NCI-H748 treated with DMSO at 0.1 percent for 48 hours (cell line): ENCODE measurements around the gene CYGB.
A peak's percentile ranks its signal among the peaks of the same experiment; 100 is the strongest.

Experiments
- DNase-seq: peaks from one replicate; lab custom pipeline; 2025; lab: John Stamatoyannopoulos, UW

CYGB gene

DNA sequence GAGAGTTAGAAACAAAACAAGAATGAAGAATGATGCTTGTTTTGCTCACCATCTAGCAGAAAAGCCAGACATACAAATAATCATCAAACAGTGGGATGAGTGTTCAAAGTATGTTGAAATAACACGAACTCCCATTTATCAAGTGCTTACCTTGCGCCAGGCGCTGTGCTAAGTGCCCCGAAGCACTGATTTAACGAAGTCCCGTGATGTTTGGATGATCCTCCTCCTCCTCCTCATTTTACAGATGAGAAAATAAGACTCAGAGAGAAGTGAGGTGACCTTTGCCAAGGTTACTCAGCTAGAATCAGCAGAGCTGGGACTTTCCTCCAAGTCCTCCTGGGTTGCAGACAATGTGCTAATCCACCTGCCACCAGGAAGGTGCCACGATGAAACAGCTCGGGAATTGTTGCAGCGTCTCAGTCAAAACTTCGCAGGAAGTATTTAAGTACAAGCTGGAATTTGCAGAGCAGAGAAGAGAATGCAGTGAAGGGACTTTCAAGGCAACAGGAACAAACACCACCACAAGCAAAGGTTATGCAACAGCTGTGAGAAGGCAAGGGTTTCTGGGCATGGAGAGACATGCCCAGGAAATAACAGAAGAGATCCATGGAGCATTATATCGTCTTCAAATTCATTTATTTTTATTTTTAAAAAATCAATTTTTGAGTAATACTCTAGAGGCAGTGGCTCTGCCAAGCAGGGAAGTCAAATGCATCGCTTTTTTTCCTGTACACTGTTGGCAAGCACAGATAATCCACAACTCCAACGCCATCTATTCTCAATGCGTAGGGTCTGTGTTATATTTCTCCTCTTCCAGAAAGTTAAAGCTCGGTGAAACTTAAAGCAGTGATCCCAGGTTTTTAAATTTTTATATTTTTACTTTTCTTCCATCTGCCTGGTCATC, 13.5 kb upstream of the CYGB start:
- no peak for DNase-seq

DNA sequence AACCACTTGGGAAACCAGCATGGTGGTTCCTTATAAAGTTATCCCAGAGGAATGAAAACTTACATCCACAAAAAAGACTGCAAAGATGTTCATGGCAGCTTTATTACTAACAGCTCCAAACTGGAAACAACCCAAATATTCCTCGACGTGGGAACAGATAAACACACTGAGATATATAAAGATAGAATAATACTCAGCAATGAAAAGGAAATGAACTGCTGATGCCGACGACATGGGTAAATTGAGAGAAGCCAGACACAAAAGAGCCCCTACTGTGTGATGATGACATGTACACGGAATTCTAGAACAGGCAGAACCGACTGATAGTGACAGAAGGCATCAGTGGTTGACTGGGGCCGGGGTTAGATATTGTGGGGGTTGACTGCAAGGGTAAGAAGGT, 12.0 kb upstream of the CYGB start:
- DNase-seq = no peak

DNA sequence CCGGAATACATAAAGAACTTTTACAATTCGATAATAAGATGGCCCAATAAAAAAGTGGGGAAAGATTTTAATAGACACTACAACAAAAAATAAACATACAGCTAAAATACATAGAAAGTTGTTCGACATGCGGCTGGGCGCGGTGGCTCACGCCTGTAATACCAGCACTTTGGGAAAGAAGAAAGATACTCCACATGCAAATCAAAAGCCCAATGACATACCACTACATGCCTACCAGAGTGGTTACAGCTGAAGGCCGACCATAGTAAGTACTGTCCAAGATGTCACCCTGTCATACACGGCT, 11.7 kb upstream of the CYGB start:
- DNase-seq = no peak

DNA sequence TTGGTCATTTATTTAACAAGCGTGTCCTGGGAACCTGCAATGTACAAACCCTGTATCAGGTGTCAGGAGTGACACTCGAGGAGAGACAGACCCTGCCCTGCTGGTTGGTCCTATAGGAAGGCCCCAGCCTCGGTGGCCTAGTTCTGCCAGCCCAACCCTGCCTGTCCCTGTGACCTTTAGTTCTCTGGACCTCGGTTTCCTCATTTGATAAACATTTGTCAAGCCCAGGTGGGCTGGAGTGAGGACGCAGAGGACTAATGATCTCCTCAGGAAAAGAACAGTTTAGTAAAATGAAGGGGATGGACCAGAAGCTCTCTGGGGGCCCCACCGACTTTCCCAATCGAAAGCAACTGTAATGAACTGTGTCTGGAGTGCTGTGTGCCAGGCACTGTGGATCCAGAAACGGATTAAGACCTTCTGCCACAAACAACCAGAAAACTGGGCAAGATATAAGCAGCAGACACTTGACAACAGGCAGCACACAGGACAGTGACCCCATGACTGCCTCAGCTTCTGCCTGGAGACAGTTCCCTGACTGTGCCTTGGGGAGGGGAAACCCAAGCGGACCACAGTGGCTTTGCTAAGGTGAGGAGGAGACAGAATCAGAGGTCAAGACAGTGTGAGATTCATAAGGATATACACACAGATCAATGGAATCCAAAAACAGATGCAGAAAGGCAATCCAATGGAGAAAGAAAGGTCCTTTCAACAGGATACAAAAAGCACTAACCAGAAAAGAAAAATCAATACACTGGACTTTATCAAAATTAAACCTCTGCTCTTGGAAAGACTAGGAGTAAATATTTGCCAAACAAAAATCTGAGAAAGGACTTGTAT, 11.1 kb upstream of the CYGB start:
- DNase-seq = no peak

DNA sequence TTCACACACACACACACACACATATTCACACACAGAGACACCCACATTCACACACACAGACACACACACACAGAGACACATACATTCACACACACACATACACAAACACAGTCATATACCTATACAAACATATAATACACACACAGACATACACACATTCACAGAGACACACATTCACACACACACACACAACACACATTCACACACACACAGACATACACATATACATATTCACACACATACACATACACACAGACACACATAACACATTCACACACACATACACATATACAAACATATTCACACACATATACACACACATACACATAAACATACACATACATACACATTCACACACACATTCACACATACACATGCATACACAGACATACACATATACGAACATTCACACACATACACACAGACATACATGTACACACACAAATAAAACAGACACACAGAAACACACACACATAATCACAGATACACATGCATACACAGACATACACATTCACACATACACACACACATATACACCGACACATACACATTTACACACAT, 10.2 kb upstream of the CYGB start:
- DNase-seq = no peak

DNA sequence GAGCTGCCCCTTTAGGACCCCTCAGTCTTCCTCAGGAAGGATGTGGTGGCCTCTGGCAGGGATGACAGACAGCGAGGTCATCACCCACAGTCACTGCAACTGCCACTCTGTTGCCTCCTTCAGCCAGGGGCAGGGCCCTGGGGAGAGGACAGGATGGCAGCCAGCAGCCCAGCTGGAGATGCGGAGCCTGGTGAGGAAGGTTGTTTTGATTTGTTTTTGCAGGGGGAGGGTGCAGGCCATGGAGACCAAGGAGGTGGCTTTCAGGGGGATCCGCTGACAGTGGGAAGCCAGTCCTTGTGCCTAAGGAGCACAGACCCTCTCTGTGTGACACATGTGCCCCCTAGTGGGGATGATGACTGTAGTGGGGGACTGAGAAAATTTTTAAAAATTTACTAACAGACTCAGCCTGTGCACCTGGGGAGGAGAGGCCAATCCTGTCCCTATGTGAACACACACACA, 9.7 kb upstream of the CYGB start:
- DNase-seq = peak; percentile 8

DNA sequence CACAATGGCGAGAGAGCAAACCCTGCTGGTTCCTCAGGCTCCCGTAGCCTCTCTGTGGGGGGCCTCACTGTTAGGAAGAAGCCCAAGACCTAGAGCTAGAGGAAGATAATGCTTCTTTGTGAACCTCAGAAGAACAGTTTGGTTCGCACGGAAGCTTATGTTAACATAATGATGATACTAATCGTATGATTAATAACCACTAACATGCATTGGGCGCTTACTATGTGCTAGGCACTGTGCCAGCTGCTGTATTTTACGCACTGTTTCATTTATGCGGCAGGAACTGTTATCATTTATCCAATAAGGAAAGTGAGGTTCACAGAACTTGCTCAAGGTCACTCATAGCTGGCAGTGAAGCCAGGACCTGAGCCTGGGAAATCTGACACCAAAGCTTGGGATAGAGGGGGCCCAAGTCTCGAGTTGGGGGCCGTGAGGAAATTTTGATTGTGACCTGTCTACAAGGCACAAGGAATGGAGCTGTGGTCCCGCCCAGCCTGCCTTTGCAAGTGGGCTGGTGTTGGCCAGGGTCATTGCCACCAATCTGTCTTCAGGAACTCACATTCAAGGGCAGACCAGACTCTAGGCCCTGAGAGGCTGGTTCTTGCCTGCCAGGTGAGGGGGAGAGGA, 9.2 kb upstream of the CYGB start:
- DNase-seq = no peak

DNA sequence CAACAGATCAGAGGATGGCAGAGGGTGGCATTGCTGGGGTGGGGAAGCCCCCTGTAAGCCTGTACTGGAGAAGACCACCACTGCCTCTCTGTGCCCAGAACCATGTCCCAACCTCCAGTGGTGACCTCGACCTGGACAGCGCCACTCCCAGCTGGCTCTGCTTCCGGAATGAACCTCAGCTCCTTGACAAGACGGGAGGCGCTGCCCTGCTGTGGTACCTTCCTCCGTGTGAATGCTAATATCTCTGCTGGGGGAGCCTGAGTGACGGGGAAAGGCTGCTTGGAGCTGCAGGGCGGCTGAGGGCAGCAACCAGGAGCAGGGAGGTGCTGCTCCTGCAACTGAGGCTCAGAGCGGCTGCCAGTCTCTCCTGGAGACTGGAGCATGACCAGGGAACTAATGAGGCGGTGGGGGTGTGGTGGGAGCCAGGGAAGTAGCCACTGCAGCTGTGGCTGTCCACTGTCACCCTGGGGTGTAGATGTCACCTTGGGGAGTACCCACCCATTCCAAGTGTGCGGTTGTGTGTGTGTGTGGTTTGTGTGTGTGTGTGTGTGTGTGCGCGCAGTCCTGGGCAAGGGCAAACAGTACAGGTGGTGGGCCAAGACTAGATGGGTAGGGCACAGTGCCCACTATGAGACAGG, 8.5 kb upstream of the CYGB start:
- DNase-seq = no peak

DNA sequence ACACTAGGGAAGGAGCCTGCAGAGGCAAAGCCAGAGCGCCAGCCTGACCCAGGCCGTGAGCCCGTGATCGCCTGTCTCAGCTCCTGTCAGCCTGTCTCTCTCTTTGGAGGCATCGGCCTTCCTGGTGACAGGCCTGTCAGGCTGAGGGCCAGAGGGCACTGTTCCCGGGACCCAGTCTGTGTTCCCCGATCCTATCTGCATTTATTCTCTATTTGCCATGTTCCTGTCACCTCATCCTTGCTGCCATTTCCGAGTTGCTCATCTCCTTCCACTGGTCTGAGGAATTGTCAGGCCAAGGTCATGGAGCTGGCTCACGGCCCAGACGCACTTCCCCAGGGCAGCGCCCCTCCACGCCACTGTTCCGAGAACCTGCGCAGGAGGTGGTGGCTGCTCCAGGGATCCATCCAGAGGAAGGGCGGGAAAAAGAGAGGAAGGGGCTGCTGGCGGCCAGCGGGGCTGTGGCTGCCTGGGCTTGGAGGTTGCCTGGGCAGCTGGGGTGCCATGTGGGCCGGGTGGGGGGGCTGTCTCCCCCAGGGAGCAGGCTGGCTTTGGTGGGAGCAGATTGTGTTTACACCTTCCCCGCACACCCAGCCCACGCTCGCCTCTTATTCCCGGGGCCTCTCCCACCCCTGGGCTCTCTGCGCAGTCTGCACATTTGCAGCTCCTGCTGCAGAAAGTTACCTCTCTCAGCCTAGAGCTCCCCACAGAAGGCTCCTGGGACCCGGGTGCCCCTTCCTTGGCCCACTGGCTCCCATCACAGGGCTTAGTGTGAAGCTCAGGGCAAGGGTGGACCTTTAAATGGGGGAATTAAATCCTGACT, 7.2 kb upstream of the CYGB start:
- DNase-seq = no peak

DNA sequence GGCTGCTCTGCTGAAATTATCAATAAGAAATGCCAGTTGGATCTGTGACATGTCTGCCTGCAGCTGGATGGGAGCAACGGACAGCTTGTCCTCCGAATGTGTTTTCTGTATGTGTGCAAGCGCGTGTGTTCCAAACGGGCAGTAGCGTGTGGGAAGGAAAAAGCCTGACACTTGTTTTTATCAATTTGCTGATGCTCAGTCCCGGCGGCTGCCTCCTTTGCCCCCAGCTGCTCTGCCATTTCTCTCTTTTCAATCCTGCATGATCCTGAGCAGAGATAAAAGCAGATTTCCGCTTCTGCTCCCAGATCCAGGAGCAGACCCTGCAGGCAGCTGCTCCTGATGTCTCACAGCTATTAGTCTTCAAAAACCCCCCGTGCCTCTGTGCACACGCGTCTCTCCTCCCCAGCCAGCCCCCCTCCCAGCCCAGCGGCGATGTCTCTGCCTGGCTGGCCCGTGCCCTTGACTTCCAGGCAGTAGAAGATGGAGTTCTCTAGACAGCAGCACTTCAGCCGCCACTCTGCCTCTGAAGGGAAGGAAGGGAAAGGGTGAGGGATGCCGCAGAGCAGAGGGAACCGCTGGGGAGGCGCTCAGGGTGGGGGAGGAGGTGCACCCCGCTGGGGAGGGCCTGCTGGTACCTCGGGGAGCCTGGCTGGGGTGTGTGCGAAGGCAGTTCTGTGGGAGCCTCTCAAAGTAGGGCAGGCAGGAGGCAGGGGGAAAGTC, 6.5 kb upstream of the CYGB start:
- no peak for DNase-seq

DNA sequence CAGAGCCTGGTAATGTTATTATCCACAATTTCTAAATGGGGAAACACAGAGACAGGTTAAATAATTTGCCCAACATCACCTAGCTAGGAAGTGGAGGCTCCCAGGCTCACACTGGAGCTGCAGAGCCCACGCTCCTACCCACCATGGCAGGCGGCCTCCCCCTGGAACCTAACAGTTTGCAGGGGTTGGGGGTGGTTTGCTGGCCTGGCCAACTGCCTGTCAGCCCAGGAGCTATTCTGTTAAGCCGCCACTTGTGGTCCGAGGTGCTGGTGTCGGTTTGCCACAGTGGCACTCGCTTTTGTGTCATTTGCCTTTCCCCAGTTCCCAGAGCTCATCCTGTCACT, 5.9 kb upstream of the CYGB start:
- no peak for DNase-seq

DNA sequence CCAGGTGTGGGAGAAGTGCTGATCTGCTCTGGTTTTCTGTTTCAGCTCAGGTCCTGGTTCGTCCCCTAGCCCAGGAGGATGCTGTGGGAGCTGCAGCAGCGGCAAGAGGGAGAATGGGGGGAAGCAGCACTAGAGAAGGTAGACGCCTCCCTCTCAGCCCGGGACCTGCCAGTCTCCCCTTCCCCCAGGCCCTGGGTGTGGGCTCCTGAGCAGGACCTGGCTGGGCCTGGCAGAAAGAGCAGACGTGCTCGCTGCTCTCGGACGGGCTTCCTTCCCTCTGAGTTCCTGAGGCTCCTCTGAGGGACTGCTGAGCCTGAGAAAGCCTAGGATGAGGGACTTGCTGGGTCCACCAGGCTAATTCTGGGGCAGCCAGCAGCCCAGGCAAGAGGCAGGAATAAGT, 5.5 kb upstream of the CYGB start:
- DNase-seq = no peak

DNA sequence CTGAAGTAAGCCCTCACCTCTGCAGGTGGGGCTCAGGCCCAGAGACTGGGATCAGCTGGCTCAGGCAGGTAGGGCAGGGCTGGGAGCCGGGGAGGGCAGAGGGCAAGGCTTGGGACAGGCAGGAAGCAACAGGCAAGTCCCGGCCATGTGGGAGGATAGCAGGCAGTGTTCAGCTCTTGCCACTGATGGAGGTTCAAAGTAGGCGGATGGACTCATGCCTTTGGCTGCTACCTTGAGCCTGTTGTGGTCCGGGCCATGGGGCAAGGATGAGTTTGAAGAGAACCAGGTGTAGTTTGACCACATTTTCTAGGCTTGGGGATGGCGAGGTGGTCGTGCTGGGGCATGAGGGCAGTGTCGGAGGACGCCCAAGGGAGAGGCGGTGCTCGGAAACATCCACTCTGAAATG, 5.1 kb upstream of the CYGB start:
- DNase-seq = no peak

DNA sequence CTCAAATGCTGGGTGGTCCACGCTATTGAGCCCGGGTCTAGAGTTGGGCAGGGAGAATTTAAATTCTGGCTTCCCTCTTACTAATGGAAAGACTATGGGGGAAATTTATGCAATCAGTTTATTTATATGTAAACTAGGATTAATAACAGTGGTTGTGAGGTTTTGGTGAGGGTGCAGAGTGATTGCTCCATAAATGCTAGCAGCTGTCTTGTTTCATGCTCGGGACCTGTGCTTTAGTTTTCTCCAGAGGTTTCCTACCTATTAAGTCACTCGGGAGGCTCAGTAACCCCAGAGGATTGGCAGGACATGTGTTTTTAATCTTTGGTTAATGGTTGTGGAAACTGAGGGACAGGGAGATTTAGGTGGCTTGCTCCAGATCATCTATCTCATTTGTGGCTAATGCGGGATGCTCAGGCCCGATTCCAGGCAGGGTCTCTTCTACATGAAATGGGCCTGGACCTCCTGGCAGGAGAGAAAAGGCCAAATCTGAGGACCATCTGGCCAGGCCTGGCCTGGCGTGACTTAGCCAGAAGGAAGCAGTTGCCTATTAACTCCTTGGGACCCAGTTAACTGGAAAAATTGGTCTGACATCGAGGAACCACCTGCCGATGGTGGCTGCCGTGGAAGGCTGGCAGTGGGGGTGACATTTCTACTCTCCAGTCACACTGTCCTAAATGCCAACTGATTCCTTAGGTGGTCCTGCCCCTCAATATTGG, 4.4 kb upstream of the CYGB start:
- no peak for DNase-seq

DNA sequence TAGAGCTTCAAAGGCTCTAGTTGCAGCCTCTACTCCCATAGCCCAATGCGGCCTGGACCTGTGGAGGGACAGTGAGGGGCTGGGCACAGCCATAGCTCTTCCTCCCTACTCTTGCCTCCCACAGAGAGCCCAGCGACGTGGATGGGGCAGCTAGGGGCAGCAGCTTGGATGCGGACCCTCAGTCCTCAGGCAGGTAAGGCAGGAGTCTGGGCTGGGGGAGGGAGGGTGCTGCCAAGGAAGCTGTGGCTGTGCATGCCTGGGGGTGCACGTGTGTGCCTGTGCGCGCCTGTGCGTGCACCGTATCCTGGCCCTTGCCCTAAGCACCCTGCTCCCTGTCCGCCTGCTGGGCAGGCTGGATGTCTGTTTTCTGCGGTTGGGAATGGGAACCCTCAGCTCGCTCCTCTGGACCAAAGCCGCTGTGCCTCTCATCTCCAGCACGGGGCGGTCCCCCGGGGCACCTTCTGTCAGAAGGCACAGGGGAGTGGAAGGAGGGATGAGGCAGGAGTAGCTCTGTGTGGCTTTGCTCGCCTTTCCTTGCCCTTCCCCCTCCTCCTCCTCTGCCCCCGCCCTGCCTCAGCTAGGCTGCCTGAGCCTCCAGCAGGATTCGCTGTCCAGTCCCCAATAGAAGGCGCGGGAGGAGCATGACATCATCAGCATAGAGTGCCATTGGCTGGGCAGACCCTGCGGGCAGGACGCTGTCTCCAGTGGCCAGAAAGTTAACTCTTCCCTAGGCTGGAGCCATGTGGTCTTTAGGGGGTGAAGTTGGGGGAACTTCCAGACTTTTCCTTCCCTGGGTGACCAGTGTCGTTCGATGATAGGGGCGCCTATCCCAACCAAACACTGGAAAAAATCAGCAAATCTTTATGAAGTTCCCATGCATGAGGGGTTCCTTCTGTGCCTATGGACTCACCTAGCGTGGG, 3.1 kb upstream of the CYGB start:
- peak; percentile 39 for DNase-seq

DNA sequence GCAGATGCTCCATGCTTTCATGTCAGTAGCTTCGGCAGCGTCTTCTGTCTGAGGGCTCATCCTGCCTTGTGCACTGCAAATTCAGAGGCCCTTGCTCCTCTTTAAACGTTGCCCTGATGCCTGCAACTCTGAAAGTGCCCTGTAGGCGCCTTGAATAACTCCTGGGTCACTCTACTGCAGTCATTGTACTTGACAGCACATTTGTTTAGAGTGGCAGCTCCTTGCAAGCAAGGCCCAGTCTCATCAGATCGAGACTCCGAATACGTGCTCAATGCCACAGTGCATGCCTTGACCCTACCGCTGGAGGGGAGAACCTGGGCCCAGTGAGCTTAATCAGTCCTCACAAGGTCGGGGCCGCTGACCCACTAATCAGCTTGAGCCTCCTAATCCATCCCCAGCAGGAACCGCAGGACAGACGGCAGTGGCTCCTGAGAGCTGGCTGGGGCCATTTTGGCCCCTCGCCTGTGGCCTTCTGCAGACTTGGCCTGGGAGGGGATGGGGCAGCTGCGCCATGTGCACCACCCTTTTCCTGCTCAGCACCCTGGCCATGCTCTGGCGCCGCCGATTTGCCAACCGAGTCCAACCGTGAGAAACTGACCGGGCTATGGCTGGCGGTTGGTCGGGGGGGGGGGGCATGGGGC, 2.2 kb upstream of the CYGB start, which contains the start of gene PRCD:
PRCD (plus strand) TSS at position 414 of the 641 bp plus-strand sequence; CDS start at position 512, 98 bp downstream.
- no peak for DNase-seq

DNA sequence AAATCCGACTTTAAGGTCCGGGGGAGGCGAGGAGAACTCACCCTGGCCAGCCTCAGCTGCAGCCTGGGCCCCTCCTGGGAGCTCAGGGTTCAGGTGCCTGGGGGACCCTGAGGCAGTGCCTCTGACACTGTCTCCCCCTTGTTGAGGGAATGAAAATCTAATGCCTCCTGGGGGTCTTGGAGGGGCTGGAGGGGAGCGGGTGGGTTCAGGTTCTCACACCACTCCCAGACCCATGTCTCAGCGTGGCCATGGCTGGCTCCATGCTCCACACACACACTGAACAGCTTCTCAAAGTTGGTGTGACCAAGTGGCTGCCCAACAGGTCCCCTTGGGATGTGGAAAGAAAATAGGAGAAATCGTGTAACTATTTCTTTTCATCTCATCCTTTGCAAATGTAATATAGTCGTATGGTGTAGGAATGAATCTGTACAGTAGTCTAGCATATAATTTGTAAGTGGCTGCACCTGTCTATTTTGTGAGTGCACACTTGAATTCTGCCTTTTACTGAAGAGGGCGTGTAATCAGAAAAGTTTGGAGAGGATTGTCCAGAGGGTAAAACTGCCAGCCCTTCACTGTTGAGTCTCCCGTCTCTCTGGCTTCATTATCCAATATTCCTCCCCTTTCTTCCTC, 1.5 kb upstream of the CYGB start:
- no peak for DNase-seq
